Effector CD8-positive, alpha-beta T cell (primary cell): ENCODE measurements around the gene DOK1.

Source experiments
- DNase-seq: peaks from one replicate; lab custom pipeline; 2025; lab: John Stamatoyannopoulos, UW
- total RNA-seq, 4 experiments: gene quantifications; one replicate each; lab custom pipeline; 2026; lab: John Stamatoyannopoulos, UW

DOK1 gene
- total RNA-seq = 28.5 to 44.7 (median 32.1) reads per million in 4 experiments

- DNase-seq = peak; percentile 71
Observed at GRCh38 chr2:74553892-74554819, at the start of gene DOK1, which contains the start of gene LOXL3. TSS of gene DOK1 (plus strand) at chr2:74554720. CDS start at chr2:74554755, 35 bp downstream. TSS of gene LOXL3 (minus strand) at chr2:74553942. CDS start at chr2:74552634, 1,308 bp downstream.

DNA sequence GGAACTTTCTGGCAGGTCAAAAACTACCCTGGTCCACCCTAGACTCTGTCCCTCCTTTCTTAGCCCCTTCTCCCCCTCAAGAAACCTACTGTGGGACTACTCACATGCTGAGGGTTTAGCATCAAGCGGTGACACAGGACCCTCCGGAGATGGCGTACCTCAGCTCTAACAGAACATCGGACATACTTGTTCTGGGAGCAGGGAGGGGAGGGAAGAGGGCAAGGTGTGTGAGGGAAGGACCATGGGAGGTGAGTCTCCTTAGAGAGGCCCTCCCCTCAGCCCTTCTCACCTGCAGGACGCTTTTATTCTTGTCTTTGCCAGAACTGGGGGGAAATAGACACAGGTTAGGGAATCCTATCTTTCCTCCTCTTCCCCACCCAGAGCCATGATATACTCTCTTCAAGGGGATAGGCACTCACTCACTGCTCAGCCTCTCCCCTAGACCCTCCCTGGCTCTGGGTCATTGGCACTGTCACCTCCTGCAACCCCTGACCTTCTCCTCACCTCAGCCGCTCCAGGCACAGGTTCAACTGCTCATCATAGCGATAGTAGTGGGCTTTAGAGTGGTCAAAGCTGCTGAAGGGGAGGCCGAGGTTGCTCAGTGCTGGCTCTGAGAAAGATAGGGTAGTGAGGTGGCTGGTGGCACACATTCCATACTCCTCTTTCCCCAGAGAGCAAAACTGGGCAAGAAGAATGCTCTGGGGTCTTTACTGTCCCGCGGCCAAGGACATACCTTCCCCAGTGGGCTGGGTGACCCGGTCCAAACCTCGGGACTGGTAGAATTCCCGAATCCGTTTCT, 48.9 kb upstream of the DOK1 start:
- no peak for DNase-seq

GRCh38 chr2:74507145-74507925, 47.2 kb upstream of the DOK1 start, which contains the start of gene PCGF1:
TSS of gene PCGF1 (minus strand) at chr2:74507695. CDS start at chr2:74507668, 27 bp downstream.
- DNase-seq = peak; percentile 94

DNA sequence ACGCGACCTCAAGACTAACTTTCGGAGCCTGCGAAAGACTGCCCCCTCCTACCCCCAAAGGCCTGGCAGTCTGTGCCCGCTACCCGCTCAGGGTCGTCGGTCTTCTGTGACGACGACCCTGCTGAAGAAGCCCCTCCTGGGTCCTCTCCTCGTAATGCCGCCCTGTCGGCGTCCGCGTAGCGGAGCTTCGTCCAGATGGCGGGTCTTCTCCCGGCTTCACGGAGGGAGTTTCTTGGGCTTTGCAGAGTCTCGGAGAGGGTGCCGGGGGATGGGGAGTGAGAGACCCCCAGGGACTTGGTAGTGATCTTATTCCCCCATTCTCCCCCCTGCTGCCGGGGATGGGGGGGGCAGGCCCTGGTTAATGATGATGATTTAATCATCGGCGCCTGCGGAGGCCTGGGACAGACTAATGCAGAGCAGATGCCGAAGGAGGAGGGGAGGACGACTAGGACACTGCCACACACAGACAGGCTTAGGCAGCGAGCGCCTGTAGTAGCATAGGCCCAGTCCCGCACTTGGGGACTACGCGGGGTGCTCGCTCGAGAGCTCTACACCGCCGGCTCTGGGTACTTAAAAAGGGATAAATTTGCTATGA, 46.5 kb upstream of the DOK1 start:
- DNase-seq = peak; percentile 26

DNA sequence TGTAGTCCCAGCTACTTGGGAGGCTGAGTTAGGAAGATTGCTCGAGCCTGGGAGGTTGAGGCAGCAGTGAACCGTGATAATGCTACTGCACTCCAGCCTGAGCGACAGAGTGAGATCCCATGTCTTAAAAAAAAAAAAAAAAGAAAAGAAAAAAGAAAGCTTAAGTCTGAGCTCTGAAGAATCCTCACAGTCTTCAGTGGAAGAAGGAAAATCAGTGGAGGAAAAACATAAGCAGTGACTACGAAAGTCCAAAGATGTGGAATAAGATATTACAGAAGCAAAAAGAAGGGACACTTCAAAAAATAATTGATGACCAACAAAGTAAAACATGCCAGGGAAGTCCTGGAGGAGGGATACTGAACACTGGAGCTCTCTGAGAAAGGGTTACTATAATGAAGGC, 44.2 kb upstream of the DOK1 start:
- DNase-seq = no peak

- DNase-seq = no peak
Observed at GRCh38 chr2:74511104-74511989, 43.2 kb upstream of the DOK1 start.

GRCh38 chr2:74512744-74513604, 41.5 kb upstream of the DOK1 start:
- no peak for DNase-seq

DNA sequence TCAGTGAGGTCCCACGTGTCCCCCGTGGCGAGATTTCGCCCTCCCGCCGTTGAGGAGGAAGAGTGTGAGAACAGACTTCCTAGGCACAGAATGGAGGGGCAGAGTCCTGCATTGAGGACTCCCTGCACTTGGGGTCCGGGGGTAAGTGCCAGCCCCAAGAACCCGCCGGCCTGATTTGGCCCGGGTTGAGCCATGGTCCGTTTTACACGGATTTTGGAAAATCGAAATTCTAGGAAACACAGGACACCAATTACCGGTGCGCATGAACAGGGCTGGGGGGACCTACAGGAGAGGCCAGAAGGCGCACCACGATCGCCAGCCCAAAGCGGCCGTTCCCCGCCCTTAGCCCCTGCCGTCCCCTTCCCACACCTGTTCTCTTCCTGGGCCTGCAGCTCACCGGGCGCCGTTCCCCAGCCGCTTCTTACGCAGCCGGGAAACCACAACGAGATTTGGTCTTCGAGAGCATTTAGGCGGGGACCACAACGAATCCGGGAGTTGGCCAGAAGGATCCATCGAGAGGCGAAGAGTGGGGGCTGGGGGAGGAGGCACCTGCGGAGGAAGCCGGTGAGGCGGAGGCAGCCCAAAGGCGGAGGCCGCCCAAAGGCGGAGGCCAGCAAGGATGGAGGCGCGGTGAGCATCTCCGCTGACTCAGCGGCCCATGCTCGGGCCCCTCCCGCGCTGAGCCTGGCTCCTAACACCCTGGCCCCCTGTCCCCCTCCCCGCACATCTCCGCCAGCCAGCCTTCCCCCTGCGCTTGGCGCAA, 40.7 kb upstream of the DOK1 start:
- DNase-seq = no peak

- DNase-seq = no peak
Observed at GRCh38 chr2:74514368-74515270, 39.9 kb upstream of the DOK1 start, which contains the start of gene TLX2. TSS of gene TLX2 (plus strand) at chr2:74514450. CDS start at chr2:74514807, 357 bp downstream.

- DNase-seq = no peak
Observed at GRCh38 chr2:74515271-74515980, 39.1 kb upstream of the DOK1 start.

GRCh38 chr2:74515981-74516633, 38.4 kb upstream of the DOK1 start:
- peak; percentile 58 for DNase-seq

DNA sequence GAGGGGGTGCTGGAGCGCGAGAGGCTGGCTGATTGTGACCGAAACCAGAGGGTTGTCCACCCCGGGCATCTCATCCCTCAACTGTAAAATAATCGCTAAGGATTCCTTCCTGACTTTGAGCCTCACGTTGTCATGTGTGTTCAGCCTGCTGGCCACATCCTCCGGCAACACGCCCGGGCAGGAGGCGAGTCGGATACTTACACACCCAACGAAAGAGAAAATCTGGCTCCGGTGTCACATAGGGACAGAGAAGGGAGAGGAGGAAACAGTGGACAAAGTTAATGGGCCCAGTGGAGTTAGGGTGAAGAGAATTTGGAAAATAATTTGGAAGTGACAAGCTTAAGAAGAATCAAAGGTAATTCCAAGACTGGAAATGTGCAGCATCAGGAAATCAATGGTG, 37.9 kb upstream of the DOK1 start:
- no peak for DNase-seq

DNA sequence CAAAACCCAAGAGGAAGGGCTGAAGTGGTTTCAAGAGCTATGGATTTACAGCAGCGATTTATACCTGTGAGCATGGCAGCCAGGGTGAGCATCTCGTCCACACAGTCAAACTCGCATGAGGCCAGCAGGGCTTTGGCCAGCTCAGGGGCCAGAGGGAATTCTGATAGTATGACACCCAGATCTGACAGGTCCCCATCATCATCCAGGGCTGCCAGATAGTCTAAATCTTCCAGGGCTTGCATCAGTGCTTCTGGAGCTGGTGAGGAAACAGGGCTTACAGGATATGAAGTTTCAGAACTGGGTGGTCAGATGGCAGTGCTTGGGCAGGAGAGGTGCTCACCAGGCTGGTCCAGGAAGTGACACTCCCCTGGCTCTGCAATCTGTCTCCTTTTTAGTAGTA, 32.0 kb upstream of the DOK1 start:
- no peak for DNase-seq

GRCh38 chr2:74524005-74524404, 30.5 kb upstream of the DOK1 start:
- DNase-seq = no peak

GRCh38 chr2:74524955-74525716, 29.4 kb upstream of the DOK1 start:
- DNase-seq = no peak
